Stimulated activated CD4-positive, alpha-beta T cell treated with anti-CD3 and anti-CD28 coated beads, Interleukin-4, amount 100 ng/mL, for 48 hours (primary cell): ENCODE data around the gene LILRA2.
"Not testable (repeated sequence)": the region's sequence is repeated elsewhere in the genome, so short reads cannot be mapped to it uniquely, and the experiment has no call there.

Experiments
- DNase-seq, 2 donors: peaks; one replicate each; pipeline ENCODE4 v3.0.0-alpha.2; 2020; ENCODE audit warnings: low read depth in 2 of 2

LILRA2 gene

DNA sequence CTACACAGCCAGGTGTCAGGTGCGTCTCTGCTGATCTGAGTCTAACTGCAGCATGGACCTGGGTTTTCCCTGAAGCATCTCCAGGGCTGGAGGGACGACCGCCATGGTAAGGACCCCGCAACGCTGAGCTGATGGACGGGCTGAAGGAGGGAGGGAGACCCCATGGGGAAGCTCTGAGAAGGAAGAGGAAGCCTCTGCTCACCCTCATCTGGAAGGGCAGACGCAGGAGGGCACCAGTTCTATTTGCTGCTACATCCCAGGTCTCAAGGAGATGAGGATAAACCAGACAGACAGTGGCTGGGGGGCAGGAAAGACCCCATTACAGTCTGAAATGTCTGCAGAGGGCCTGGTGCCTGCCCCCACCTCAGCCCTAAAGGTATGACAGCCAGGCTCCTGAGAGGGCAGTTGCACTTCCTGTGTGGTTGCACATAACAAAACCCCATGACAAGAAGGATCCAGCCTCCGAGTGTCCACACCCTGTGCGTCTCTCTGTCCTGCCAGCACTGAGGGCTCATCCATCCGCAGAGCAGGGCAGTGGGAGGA lies at the start of gene LILRA2:
TSS of gene LILRA2 (plus strand) at position 461 of the 543 bp plus-strand sequence. CDS start 89 bp downstream, outside the sequence.
- no peak for DNase-seq

DNA sequence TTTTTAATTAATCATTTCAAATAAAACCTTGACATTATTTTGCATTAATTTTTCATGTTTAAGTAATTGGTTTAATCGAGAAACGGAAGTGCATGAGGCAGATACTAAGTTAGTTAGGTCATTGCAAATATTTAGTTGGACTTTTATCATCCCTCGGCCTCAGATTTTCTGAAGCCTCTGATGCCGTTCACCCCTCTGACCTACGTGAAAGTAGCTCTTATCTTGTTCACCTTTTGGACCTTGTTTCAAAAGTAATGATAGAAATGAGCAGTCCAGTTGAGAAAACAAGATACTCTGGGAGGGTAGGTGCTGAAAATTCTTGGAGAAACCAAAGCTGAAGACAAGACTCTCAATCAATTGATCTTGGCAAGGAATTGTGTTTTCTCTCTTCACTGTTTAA lies 48.0 kb upstream of the LILRA2 start:
- DNase-seq, result no peak

DNA sequence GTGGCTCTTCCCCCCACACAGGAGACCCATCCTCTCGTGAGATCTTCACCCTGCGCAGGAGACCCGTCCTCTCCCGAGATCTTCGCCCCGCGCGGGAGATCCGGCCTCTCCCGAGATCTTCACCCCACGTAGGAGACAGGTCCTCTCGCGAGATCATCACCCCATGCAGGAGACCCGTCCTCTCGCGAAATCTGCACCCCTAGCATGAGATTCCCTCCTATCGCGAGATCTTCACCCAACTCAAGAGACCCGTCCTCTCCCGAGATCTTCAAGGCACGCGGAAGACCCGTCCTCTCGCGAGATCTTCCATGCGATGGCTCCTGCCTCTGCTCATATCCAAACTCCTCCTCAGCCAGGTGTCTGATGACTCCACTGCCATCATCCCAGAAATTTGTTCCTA lies 46.6 kb upstream of the LILRA2 start:
- no peak for DNase-seq

DNA sequence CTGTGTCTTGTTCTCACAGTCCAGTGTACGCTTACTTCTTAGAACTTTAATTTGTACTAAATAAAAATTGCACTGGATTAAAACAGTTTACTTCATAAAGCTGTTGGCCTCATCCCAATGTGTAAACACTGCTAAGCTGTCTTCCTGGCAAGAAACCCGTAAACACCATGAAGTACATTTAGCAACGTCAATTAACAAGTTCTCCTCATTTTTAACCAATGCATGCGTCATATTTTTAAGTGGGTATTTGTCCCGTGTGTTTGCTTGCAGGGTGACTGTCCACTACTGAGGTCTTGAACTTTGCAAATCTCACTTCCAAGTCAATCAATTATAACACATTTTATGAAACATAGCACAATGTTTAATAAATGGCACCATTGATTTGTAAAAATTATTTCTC lies 42.7 kb upstream of the LILRA2 start:
- DNase-seq, result no peak

DNA sequence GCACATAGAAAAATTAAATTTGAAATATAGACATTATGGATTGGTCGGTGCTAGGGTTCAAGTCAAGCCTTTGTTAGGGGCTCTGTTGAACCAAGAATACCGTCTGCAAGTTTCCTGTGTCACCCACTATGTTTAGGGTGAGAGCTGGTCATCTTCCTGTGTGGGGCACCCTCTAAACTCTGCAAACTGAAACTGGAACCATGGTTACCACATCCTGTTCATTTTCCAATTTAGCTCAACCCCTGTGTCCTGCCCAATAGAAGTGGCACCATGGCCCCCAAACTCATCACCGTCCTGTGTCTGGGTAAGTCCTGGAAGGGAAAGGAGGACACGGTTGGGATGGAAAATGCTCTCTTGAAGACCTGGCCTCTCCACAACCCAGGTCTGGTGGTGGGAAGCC lies 41.1 kb upstream of the LILRA2 start:
- no peak for DNase-seq

DNA sequence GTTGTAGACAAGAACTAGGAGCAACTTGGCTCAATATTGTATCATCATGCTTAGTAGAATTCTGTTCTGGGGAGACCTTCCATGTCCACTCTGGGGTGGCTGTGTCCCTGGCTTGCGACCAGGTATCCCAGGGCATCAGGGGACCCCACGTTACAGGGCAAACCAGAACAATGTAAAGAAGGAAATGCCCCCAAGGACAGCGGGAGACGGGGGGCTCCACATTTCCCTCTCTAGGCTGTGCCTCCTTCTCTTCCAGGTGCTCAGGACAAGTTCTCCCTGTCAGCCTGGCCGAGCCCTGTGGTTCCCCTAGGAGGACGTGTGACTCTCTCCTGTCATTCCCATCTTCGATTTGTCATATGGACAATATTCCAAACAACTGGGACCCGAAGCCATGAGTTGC lies 40.1 kb upstream of the LILRA2 start:
- DNase-seq, result no peak

DNA sequence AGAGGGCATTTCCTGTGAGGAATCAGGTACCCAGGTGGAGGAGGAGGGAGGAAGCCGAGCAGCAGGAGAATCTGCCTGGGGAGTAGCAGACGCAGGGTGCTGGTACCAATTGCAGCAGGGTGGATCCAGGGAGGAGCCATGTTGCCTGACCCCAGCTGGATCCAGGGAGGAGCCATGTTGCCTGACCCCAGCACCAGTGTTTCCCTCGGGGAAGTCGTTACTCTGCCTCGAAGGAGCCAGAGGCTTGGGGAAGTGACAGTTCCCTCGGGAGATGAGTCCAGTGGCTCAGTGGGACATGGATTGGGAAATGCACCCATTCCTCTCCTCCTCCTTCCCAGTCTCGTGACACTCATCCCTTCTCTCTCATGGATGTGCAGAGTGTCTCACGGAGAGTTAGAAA lies 39.4 kb upstream of the LILRA2 start:
- no peak for DNase-seq

DNA sequence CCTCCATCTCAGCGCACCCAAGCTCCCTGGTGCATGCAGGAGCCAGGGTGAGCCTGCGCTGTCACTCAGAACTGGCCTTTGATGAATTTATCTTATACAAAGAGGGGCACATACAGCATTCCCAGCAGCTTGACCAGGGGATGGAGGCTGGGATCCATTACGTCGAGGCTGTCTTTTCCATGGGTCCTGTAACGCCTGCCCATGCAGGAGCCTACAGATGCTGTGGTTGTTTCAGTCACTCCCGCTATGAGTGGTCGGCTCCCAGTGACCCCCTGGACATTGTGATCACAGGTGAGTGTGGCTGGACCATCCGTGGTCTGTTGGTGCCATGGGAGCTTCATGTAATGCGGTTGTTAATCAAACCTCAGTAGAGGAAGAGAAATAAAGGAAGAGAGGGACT lies 38.0 kb upstream of the LILRA2 start:
- DNase-seq, result no peak

DNA sequence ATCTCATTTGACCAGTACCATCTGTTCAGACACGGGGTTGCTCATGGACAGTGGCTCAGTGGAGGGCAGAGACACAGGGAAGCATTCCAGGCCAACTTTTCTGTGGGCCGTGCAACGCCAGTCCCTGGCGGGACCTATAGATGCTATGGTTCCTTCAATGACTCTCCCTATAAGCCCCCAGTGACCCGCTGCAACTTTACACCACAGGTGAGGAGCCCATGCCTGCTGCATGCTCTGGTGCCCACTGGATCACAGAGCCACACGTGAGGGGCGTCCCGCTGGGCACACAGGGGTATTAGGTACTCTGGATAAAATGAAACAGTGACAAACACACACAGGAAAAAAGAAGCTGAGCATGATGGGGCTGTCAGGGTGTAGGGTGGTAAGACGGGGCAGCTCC lies 36.6 kb upstream of the LILRA2 start:
- DNase-seq, result no peak

DNA sequence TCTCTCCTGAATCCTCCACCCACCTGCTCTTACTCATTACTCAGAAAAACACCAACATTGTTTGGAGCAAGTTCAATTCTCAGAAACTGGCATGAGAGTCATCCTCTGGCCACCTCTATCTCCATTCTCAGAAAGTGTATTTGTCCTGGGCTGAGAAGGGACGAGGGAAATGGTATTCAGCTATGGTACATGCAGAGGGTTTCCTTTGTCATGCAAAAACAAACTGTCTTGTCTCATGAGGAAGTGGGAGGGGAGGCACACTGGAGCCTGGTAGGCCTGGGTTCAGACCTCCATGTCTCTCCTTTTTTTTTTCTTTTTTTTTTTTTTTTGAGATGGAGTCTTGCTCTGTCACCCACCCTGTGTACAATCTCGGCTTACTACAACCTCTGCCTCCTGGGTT lies 31.9 kb upstream of the LILRA2 start:
- no peak for DNase-seq

DNA sequence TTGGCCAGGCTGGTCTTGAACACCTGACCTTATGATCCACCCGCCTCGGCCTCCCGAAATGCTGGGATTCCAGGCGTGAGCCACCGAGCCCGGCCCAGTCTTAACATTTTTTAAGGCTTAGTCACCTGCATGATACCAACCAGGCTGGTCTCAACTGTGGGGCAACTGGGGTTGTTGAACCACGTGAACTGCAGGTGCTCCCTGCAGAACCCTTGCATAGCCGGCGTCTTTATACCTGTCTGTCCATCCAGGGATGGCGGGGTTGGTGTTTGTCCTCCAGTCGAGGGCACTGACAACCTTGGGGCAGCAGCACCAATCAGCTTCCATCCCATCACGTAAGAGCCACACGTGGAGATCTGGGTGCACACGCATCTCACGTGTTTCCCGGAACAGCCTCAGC lies 24.8 kb upstream of the LILRA2 start:
- DNase-seq, result no peak

DNA sequence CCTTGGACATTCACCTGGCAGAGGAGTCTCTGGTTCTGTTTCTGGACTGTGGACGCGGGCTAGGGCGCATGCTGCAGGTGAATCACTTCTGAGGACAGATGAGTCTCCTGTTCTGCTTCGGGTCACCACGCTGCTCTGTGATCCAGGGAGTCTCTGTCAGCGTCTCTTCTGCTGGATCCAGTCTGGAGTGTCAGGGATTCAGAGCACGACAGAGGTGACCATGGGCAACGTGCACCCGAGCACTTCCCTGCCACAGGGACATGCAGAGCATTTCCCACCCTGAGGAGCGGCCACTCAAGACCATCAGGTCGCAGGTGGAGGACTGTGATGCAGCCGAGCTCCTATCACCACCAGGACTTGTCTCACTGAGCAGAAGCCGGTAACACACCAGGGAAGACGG lies 24.4 kb upstream of the LILRA2 start:
- DNase-seq, result no peak

DNA sequence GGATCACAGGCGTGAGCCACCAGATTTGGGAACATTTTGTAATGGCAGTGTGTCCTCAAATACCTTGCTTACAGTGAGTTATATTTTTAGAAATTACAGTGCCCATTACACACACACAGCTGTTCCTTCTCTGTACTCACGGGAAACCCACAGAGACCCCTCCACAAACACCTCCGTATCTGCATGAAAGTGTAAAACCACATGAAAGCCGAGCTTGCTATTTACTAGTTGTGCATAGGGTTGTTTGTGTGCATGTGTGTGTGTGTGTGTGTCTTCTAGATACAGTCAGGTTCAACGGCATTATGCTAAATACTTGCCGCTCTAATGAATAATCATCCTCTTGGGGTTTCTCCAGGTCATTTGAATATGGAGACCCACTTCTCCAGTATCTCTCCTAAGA lies 22.3 kb upstream of the LILRA2 start:
- DNase-seq, result no peak

DNA sequence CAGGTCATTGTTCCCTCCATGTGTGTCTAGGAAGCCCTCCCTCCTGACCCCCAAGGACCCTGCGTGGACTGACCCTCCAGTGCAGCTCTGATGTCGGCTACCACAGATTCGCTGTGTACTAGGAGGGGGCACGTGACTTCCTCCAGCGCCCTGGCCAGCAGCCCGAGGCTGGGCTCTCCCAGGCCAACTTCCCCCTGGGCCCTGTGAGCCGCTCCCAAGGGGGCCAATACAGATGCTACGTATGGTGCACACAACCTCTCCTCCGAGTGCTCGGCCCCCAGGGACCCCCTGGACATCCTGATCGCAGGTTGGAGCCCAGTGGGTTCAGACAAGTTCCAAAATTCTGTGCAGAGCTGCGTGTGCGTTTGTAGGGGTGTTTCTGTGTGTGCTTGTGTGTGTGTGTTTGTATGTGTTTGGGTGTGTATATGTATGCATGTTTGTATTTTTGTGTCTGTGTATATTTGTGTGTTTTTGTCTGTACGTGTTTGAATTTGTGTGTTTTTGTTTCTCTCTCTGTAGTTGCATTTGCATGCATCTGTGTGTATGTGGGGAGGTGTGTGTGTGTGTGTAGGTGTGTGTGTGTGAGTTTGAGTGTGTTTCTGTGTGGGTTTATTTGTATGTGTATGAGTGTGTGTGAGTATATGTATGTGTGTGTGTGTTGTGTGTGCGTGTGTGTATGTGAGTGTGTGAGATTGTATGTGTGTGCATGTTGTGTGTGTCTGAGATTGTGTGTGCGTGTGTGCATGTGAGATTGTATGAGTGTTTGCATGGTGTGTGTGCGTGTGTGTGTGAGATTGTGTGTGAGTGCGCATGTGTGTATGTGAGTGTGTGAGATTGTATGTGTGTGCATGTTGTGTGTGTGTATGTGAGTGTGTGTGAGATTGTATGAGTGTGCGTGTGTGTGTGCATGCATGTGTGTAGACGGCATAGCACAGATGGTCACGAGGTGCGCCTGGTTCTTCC lies 21.4 kb upstream of the LILRA2 start:
- no peak for DNase-seq

DNA sequence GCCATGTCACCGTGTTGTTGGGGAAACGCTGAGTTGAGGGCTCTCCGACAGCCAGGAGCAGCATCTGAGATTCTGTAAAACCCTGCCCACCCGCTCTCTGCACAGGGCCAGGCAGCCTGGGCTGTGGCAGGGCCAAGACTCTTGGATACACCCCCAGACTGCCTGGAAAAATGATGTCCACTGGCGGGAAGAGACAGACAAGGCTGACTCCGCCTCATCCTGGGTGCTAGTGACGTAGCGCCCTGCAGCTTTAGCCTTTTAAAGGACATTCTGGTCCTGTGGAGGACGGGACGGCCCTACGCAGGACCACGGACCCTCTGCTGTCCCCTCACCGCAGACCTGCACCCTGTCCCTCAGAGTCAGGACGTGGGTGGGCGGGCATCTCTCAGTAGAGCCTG lies 20.7 kb upstream of the LILRA2 start:
- no peak for DNase-seq

DNA sequence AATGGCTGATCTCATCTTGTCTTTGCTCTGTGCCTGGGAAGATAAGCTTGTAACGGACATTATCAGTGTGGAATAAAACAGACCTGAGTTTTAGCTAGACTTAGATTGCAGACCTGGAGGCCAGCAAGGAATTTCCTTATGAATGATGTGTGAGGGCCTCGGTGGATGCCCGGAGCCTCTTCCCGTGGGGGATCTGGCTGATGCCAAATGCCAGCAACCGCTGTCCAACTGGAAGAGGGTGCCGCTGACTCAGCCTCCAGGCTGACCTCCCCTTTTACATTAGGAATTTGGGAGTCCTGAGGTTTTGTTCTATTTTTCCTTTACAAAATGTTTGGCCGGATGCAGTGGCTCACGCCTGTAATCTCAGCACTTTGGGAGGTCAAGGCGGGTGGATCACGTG lies 19.6 kb upstream of the LILRA2 start:
- DNase-seq, result no peak

DNA sequence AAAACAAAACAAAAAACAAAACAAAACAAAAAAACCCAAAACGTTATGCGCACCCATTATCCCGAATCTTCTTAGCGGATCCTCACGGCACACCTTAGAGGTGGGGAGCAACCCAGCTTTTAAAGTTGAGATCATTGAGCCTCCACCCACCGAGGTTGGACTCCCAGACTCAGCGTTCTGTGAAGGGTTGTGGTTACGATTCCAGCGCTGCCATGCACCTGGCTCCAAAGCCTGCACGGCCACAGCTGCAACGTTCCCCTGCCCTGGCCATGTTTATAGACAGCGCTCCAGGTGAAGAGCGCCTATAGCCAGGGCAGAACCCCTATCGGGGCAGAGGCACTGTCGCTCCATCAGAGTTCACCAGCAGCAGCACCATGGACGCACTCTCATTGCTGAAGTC lies 18.7 kb upstream of the LILRA2 start:
- no peak for DNase-seq

DNA sequence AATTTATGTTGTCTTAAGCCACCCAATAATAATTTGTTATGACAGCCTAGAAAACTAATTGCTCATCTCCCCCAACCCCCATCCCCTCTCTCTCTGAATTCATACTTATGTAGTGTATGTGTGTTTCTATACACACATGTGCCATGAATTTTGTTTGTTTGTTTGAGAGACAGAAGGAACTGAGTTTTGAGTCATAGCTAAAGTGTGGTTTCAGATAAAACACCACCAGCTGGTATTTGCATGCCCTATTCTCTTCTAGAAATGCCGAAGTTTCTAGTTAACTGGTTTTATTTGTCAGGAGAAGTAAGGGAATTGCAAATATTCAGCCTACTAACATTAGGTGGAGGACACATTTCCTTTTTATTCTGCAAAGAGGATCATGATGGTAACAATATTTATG lies 17.4 kb upstream of the LILRA2 start:
- no peak for DNase-seq

DNA sequence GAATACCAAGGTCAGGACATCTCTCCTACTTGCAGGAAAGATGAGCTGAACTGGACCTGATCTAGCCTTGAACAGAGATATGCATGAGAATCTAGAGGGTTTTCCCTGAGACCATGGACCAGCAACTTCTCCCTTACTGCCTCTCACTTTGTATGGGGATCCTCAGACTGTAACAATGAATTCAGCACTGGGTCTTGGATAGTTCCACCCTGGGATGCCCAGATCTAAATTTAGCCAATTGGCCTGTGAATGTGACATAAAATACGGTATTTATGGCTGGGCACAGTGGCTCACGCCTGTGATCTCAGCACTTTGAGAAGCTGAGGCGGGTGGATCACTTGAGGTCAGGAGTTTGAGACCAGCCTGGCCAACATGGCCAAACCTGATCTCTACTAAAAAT lies 15.3 kb upstream of the LILRA2 start:
- DNase-seq, result no peak

DNA sequence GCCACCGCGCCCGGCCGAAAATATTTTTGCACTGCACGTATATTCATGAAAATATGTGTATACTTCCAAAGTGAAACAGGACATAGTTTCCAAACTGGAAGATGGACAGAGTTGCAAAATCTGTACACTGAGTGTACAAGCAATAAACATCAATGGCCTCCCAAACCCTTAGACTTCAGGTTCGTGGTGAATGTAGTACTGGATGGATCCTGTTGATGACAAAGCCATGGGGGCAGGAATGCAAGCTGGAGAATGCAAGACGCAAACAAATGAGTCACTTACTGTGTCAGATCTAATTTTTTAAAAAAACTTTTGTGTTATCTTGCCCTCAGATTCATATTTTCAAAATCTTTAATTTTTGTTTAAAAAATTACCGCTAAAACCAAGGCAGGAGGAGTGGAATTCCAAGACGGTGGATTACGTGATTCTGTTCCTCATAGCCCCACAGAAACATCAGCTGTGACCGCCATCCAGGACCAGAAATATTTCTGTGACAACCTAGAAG lies 12.7 kb upstream of the LILRA2 start:
- DNase-seq, result no peak

DNA sequence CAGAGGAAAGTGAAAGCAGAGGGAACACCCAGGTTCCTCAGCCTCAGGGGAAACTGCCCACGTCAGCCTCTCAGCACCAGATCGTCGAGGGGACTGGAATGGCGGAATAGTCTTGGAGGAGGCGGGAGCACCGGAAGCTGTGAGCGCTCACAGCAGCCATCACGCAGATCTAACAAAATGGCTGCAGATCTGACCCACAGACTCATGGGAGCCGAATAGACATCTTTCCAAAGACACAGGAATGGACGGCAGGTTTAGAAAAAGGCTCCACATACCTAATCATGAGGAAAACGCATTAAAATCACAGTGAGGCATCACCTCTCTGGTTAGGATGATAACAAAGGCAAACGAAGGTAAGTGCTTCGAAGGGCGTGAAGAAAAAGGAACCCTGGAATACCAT lies 11.8 kb upstream of the LILRA2 start:
- no peak for DNase-seq

DNA sequence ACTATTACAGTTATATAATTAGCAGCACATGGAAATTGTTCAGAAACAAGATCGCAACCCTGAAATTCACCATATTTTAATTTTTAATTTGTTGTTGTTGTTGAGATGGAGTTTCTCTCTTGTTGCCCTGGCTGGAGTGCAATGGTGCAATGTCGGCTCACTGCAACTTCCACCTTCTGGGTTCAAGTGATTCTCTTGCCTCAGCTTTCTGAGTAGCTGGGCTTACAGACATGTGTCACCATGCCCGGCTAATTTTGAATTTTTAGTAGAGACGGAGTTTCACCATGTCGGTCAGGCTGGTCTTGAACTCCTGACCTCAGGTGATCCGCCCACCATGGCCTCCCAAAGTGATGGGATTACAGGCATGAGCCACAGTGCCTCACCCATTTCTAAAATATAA lies 10.4 kb upstream of the LILRA2 start:
- DNase-seq, result not testable (repeated sequence)

DNA sequence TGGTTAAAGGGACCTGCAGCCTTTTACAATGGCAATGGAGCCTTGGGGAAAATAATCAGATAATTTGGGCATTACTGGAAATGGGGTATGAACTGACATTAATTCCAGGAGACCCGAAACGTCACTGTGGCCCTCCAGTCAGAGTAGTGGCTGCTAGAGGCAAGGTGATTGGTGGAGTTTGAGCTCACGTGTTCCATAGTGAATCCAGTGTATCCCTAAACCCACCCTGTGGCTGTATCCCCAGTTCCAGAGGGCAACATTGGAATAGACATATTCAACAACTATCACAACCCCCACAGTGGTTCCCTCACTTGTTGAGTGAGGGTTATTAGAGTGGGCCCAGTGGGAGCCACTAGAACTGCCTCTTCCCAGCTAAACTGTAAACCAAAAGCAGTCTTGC lies 3.3 kb upstream of the LILRA2 start:
- no peak for DNase-seq
